Upper lobe of right lung (tissue), 1 donor: Measurements from ENCODE around the gene RALGPS1. TPM values are rescaled to one million over a fixed set of nuclear protein-coding genes. Genes with fewer than 3 reads are reported as not detected.
A peak's percentile ranks its signal among the peaks of the same experiment; 100 is the strongest.

Experiments used
- ATAC-seq: fragments of 200-7000 bp; cut with Tn5 transposase; one replicate; pipeline ENCODE4 v1.9.1; 2020; ENCODE audit warnings: mild to moderate bottlenecking, moderate library complexity
- DNase-seq: peaks from one replicate; pipeline ENCODE4 v3.0.0-alpha.2; 2020
- H3K27ac ChIP-seq: fragments of 200-600 bp; one replicate; pipeline ENCODE4 v1.8.0; 2022
- H3K27me3 ChIP-seq: fragments of 200-600 bp; one replicate; pipeline ENCODE4 v1.8.0; 2022; ENCODE audit warnings: mild to moderate bottlenecking
- H3K36me3 ChIP-seq: fragments of 200-600 bp; one replicate; pipeline ENCODE4 v1.8.0; 2022
- H3K4me1 ChIP-seq: fragments of 200-600 bp; one replicate; pipeline ENCODE4 v1.8.0; 2022
- H3K4me3 ChIP-seq: fragments of 200-600 bp; one replicate; pipeline ENCODE4 v1.8.0; 2022; ENCODE audit warnings: mild to moderate bottlenecking
- H3K9me3 ChIP-seq: fragments of 200-600 bp; one replicate; pipeline ENCODE4 v1.8.0; 2022
- intact Hi-C: fragments of 100-400 bp; cut with DNase I; formaldehyde crosslinking; loops from one replicate; pipeline ENCODE4 v1.11.0; 2022
- total RNA-seq: library from RNA; stranded (reverse); fragmentation: NEBNext Ultra II Directional; extraction: Animal tissue kit (Norgen Biotek cat#: 25700); gene quantifications from one replicate; pipeline ENCODE4 v1.2.1, GENCODE V29; 2021
- TF ChIP-seq, protein P1 (sequence below): fragments of 200-600 bp; IDR thresholded peaks from one replicate; pipeline ENCODE4 v1.8.0; 2022; ENCODE audit warnings: antibody characterized with exemption
- donor health status: DM: no; HTN: yes; CAD: no; lungs with severe emphysema.

The RALGPS1 gene
- total RNA-seq, 1 donor from 2014 or later = 15.9 TPM

DNA sequence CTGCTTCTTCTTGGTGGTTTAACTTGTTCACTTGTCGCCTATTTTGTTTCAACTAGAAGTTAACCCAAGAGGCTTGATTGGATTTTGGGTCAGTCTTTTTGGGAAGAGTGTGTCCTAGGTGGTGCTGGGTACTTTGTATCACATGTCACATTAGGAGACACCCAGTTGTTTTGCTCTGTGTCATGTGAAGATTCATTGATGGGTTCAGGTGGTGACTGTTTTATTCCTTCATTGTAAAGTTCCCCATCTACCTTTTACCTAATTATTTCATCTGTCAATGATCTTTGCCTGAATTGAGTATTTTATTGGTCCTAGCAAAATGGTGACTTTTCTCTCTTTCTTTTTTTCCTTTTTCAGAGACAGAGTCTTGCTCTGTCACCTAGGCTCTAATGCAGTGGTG is 69.2 kb downstream of the RALGPS1 start:
- H3K36me3 ChIP-seq = no peaks in the 10 kb centered on the region
- H3K9me3 ChIP-seq = no peaks in the 10 kb centered on the region
- intact Hi-C loops = no loop called here
- no peaks in the 10 kb centered on the region for H3K27me3 ChIP-seq
- DNase-seq (no peak), ATAC-seq (no peak)
- no peak overlapping the region for H3K27ac ChIP-seq
- H3K4me3 ChIP-seq = no peak overlapping the region
- H3K4me1 ChIP-seq = peaks cover 25% of the 10 kb centered on the region
- TF ChIP-seq, protein P1, sequence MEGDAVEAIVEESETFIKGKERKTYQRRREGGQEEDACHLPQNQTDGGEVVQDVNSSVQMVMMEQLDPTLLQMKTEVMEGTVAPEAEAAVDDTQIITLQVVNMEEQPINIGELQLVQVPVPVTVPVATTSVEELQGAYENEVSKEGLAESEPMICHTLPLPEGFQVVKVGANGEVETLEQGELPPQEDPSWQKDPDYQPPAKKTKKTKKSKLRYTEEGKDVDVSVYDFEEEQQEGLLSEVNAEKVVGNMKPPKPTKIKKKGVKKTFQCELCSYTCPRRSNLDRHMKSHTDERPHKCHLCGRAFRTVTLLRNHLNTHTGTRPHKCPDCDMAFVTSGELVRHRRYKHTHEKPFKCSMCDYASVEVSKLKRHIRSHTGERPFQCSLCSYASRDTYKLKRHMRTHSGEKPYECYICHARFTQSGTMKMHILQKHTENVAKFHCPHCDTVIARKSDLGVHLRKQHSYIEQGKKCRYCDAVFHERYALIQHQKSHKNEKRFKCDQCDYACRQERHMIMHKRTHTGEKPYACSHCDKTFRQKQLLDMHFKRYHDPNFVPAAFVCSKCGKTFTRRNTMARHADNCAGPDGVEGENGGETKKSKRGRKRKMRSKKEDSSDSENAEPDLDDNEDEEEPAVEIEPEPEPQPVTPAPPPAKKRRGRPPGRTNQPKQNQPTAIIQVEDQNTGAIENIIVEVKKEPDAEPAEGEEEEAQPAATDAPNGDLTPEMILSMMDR = no peak

DNA sequence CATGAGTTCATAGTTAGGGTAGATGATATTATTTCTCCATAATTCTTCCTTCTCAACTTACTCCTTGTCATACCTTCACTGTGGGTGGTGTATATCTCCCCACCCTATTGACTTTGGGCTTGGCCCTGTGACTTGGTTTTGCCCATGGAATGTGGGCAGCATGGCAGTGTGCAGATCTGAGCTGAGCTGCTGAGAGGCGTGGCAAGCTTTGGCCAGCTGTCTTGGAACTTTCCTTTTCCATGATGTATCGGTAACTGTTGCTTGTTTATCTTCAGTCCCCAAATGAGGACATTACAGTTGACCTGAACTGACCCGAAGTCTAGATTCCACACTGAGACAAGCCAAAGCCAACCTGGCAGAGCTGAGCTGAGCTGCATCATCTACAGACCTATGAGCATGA is 70.4 kb downstream of the RALGPS1 start:
- TF ChIP-seq, protein P1 = no peak
- Histone ChIP-seq H3K4me1 (peaks cover 25% of the 10 kb centered on the region), H3K4me3 (no peak overlapping the region), H3K27ac (no peak overlapping the region), H3K9me3 (no peaks in the 10 kb centered on the region), H3K27me3 (no peaks in the 10 kb centered on the region), H3K36me3 (no peaks in the 10 kb centered on the region)
- DNase-seq (no peak), ATAC-seq (peak; percentile 41)
- intact Hi-C loops = no loop called here

DNA sequence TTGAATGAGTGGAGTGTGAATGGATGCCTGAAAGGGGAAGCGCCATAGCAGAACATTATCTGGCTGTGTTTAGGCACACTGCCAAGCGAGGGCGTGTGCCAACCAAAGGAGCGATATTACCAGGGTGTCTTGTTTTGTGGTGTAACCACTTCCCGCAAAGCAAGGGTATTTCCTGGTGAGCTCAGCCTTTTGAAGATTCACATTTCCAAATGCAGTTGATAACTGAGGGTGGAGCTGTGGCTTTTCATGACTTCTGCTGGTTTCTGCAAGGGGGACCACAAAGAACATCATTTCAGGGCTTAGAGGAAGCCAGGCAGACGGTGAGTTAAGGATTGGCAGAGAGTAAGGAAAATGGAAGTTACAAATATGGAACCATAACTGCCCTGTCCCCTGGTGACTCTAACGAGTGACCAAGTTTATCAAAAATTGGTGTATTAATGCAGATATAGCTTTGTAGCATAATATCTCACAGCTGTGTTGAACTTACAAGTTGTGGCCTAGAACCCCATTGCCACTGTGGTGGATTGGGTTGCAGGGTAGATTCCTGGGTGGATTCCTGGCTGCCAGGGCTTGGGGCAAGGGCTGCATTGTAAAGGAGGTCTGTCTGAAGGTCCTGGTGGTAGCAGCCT is 71.4 kb downstream of the RALGPS1 start:
- H3K36me3 ChIP-seq = no peaks in the 10 kb centered on the region
- intact Hi-C loops = no loop called here
- H3K27ac ChIP-seq = peak overlapping the region; percentile 65
- DNase-seq (peak; percentile 75), ATAC-seq (peak; percentile 80)
- peaks cover 25% of the 10 kb centered on the region for H3K4me1 ChIP-seq
- TF ChIP-seq, protein P1 = no peak
- H3K27me3 ChIP-seq = no peaks in the 10 kb centered on the region
- no peaks in the 10 kb centered on the region for H3K9me3 ChIP-seq
- H3K4me3 ChIP-seq = no peak overlapping the region

DNA sequence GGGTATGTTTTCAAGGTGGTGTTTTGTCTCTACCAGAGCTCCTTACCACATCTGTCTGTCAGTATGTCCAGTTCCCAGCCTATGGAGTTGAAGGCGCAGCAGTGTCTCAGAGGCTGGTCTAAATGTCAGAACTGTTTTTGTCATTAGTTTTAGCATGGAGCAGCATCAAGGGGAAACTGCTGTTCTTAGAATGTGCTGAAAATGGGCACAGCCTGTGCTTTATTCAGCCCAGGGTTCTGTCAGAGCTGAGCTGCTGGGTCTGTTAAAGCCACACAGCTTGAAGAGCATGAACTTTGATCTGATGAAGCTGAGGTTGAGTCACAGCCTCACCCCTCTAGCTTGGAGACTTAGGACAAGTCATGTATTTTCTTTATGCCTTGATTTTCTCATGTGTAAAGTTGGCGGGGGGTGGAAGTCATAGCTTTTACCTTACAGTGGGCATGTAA is 71.9 kb downstream of the RALGPS1 start:
- H3K4me3 ChIP-seq = no peak overlapping the region
- H3K27me3 ChIP-seq = no peaks in the 10 kb centered on the region
- peaks cover 25% of the 10 kb centered on the region for H3K4me1 ChIP-seq
- intact Hi-C loops = no loop called here
- peak; percentile 6 for ATAC-seq
- no peaks in the 10 kb centered on the region for H3K36me3 ChIP-seq
- no peaks in the 10 kb centered on the region for H3K9me3 ChIP-seq
- TF ChIP-seq, protein P1 = no peak
- no peak for DNase-seq
- peak overlapping the region; percentile 65 for H3K27ac ChIP-seq

DNA sequence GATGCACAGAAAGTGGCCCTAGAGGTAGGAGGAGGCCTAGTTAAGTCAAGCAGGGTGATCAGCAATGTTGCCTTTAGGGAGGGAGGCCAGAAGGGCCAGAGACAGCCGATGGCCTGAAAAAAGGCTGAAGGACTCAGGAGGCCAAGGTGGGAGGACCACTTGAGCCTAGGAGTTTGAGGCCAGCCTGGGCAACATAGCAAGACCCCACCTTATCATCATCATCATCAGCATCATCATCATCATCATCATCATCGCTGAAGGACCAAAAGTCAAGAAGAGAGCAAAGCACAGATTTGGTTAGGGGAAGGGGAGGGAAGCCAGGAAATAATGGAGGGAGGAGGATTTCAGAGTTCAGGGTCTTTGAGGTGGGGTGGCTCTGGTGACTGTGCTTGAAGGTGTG is 74.3 kb downstream of the RALGPS1 start:
- H3K36me3 ChIP-seq = no peaks in the 10 kb centered on the region
- TF ChIP-seq, protein P1 = no peak
- intact Hi-C loops = no loop called here
- ATAC-seq (no peak), DNase-seq (no peak)
- H3K4me1 ChIP-seq = peaks cover 25% of the 10 kb centered on the region
- H3K4me3 ChIP-seq = no peak overlapping the region
- H3K27ac ChIP-seq = no peak overlapping the region
- H3K9me3 ChIP-seq = no peaks in the 10 kb centered on the region
- H3K27me3 ChIP-seq = no peaks in the 10 kb centered on the region
